HG03378 (cell line): ENCODE data around the gene ANO7.

Experiments used
- ATAC-seq: cut with Tn5 transposase; IDR thresholded peaks from one replicate; pipeline ENCODE4 v1.9.1; 2021; ENCODE audit warnings: mild to moderate bottlenecking, moderate library complexity; ENCODE audit not compliant: unreplicated experiment

ANO7 gene

GRCh38 chr2:241207151-241207550 is 18.7 kb downstream of the ANO7 start:
- ATAC-seq, result no peak

DNA sequence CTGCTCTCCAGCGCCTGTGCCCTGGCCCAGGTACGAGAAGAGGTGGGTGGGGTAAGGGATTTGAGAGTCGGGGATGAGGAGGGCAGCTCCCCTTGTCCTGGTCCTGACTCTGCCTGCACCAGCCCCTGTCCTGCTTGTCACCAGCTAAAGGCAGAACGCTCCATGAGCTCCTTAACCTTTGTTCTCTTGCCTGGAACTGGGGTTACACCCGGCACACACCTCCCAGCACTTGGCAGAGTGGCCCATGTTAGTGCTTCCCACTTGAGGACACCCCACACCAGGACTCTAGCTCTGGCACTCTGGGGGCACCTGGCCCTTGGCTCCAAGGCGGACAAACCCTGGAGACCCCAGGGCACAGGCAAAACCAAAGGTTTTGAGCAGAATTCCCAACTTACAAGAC is 19.2 kb downstream of the ANO7 start:
- ATAC-seq, result no peak

DNA sequence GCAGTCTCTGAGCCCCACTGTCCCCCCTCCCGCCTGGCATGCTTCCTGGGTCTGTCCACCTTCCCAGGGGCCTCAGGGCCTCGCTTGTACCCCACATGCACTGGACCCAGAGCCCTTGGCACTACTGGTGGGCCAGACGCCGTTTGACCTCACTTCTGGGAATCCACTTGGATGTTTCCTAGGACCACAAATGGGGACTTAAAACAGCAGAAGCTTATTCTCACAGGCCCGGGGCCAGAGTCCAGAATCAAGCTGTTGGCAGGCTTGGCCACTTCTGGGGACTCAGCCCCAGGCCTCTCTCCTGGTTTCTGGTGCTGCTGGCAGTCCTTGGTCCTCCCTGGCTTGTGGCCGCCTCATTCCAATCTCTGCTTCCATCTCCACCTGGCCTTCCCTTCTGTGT is 19.6 kb downstream of the ANO7 start:
- no peak for ATAC-seq

- no peak for ATAC-seq
Observed at GRCh38 chr2:241209271-241209670, 20.8 kb downstream of the ANO7 start.

DNA sequence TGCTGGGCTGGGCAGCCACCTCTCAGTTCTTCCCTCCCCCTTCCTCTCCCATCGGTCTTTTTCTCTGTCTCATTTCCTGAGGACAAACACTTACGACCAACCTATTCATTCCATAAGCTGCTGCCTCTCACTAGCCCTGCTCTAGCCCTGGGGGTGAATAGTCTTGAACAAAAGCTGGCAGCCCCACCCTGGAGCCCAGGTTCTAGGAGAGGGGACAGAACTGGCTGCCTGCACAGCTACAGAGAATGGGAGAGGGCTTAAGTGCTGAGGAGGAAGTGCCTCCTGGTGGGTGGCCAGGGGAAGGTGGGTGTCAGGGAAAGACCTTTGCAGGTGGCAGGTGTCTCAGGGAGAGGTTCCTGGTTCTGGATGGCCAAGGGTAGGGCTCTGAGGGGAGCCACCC is 22.8 kb downstream of the ANO7 start:
- ATAC-seq, result no peak

DNA sequence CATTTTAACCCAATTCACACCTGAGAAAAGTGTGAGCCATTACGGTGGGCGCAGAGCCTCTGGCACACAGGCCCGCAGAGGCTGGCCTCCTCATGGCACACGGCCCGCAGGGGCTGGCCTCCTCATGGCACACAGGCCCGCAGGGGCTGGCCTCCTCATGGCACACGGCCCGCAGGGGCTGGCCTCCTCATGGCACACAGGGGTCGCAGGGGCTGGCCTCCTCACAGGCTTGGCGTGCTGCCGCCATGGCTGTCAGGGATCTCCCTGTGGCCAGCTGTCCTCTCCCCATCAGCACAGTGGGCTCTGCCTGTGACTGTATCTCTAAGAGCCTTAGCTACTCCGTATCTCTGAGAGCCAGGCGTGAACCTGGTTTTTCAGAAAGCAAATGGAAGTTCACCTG is 24.6 kb downstream of the ANO7 start:
- ATAC-seq, result no peak

DNA sequence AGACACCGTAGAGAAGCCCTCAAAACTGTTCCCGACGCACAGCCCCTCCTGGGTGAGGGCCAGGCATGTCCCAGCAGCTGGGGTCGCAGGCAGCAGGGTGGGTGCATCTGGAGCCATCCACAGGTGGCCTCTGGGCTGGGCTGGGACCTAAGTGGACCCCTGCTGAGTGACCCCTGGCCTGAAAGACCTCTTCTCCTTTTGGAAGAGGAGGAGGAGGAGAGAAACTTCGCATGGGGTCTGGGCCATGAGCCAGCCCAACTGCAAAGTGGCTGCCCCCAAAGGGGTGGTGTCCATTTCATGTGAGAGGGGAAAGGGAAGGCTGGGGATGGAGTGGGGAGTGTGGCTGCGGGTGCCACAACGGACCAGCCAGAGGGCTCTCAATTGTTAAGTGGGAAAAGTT is 25.1 kb downstream of the ANO7 start:
- no peak for ATAC-seq

DNA sequence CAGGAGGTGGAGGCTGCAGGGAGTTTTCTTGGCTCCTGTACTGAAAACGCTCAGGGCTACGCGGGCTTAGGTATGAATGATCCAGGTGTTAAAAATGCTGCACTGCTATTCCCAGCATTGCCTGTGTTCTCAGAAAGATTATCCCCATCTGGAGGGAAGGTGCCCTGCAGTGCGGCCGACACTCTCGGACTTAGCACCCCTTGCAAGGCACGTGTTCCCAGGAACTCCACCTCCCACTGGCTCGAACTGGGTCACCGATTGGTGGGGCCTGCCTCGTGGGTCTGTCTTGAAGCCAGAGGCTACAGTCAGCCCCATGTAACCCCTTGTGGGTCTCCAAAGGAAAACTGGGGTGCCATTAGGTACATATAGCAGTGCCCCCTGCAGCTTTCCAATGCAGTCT is 25.7 kb downstream of the ANO7 start:
- no peak for ATAC-seq

DNA sequence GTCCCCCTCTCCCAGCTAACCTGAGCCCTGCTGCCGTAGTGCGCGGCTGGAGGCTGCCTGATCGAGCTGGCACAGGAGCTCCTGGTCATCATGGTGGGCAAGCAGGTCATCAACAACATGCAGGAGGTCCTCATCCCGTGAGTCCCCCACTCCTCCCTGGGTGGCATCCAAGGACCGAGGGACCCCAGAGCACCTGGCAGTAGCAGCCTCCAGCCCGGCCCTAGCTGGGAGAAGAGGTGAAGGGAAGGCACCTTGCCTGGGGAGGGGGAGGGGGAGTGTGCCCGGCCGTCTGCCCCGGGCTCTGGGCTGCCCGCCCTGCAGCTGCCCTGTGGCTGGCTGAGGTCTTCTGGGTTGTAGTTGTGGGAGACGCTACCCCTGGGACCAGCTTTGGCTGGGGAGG is 26.3 kb downstream of the ANO7 start:
- ATAC-seq, result no peak

DNA sequence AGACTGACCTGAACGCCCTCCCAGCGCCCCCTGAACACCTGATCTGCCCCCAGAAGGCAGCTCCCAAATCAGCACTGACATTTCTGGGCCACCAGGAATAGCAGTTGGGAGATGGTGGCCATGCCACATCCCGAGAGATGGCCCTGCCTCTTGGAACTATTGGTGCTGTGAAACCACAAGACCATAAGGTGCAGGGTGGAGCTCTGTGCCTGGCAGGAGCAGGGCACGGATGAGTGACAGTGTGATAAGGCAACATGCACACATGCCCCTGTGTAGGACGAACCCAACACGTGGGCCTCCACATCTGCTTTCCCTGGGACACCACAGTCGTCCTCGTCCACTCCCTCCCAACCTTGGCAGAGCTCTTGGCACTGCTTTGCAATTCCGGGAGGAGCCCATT is 26.9 kb downstream of the ANO7 start:
- ATAC-seq, result no peak

DNA sequence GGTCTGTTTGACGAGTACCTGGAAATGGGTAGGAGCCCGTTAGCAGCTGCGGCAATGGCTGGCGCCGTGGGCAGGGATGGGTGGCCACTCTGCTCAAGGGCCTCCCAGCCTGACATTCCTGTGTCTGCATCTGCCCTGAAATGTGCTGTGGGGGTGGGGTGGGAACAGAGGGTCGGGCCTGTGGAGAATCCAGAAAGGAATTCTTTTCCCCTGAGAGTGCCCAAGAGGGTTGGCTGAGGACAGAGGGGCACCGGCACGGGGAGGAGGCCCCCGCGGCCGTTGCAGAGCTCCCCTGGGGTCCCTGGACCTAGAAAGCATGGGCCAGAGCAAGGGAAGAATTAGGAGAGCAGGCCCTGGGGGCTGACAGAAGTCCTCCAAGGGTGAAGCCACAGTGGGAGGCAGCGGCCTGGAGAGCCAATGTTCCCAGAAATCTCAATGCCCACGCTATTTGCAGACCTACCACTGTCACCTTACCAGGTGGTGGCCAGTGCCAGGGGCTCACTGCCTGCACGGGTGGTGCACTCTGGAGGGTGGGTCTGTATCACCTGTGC is 27.8 kb downstream of the ANO7 start:
- ATAC-seq, result no peak

GRCh38 chr2:241217320-241218031 is 29.0 kb downstream of the ANO7 start:
- no peak for ATAC-seq

DNA sequence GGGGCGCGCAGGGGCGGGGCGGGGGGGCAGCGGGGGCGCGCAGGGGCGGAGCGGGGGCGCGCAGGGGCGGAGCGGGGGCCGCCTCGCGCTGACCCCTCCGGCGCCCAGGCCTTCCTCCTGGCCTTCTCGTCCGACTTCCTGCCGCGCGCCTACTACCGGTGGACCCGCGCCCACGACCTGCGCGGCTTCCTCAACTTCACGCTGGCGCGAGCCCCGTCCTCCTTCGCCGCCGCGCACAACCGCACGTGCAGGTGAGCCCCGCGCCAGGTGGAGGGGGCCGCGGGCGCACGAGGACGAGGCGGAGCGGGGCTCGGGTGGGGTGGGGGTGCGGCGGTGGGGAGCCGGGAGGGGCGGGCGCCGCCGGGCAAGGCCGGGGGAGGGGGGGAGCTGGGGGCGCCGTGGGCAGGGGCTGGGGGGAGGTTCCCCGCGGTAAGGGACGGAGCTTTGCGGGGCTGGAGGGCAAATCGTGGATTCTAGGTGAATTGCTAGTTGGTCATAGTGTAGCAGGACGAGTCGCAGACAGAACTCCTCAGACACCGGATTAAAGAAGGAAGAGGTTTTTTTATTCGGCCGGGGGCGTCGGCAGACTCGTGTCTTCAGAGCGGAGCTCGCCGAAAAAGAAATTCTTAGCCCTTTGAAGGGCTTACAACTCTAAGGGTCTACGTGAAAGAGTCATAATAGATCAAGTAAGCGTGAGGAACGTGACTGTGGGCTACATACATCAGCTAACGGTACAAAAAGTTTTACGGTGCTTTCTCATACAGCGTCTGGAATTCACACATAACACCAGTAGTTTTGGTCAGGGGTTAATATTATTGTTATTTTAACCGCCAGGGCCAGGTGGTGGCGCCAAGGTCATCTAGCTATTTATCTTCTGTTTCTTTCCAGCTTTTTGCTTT is 29.9 kb downstream of the ANO7 start:
- ATAC-seq, result no peak

GRCh38 chr2:241219030-241219382 is 30.5 kb downstream of the ANO7 start:
- no peak for ATAC-seq

GRCh38 chr2:241219856-241220356 is 31.4 kb downstream of the ANO7 start:
- no peak for ATAC-seq

DNA sequence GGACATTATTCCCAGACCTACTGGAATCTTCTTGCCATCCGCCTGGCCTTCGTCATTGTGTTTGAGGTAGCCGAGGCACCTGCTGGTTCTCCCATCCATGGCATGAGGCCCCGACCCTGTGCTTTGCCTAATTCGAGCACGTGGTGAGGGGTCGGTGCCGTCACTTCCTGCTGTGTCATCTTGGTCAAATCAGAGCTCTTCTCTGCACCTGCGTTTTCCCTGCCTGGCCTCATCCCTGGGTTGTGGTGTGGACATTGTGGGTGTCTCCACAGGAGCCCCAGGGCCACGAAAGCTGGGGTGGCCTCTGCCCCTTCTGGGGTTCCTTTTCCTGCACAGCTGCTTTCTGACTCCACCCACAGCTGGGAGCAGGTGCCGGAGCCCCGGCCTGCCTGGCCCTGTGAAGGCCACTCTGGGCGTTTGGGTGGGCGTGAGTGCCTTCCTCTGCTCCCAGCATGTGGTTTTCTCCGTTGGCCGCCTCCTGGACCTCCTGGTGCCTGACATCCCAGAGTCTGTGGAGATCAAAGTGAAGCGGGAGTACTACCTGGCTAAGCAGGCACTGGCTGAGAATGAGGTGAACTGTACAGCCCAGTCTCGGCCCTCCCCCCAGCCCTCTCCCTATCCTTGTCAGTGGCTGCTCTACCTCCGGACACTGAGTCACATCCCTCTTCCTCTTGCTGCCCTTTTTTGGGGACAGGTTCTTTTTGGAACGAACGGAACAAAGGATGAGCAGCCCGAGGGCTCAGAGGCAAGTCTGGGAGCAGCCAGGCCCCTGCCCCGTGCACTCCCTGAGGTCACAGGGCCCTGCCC is 34.9 kb downstream of the ANO7 start:
- ATAC-seq, result no peak

GRCh38 chr2:241224018-241224850 is 35.8 kb downstream of the ANO7 start:
- no peak for ATAC-seq

DNA sequence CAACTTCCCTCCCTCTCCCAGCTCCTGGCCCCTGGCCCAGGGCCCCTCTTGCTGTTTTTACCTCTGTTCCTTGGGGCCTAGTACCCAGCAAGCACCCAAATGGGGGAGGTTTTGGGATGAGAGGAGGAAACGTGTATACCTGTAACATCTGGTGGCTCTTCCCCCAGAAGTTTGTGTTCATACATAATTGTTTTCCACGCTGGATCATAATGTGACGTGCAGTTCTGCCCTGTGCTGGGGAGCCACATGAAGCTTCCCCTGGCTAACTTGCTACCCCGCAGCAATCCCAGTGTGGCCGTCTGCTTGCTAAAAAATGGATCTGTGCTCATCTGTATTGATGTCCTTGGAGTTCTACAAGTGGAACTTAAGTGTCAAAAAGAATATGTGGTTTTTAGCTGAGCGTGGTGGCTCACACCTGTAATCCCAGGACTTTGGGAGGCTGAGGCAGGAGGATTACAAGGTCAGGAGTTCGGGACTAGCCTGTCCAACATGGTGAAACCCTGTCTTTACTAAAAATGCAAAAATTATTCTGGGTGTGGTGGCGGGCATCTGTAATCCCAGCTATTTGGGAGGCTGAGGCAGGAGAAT is 36.5 kb downstream of the ANO7 start:
- no peak for ATAC-seq

- ATAC-seq, result no peak
Observed at GRCh38 chr2:241225545-241225944, 37.1 kb downstream of the ANO7 start.

DNA sequence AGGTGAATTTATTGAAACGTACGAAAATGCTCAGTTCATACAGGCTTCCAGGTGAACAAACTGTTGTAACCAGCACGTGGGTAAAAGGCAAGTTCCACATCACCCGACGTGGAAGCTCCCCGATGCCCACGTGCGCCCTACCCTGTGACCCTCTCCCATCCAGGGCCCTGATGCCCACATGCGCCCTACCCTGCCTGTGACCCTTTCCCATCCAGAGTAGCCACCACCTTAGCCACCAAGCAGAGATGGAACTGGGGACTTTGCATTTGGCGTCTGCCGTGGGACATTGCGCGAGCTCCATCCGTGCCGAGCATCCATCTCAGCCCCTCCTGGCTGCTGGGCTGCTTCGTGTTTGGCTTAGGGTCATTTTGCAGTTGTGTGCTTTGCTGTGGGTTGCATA is 37.5 kb downstream of the ANO7 start:
- ATAC-seq, result no peak
